Activated CD8-positive, alpha-beta T cell treated with anti-CD3 and anti-CD28 coated beads, Interleukin-2, amount 10 ng/mL, durations not matched to agents 7 days and 5 days (primary cell): Measurements from ENCODE around the gene DPH1. TPM values are rescaled to one million over a fixed set of nuclear protein-coding genes. Genes with fewer than 3 reads are reported as not detected.

ENCODE experiments used
- ATAC-seq: fragments of 150-1000 bp; cut with Tn5 transposase; one replicate; pipeline ENCODE4 v1.10.0; 2021; ENCODE audit warnings: moderate library complexity
- CTCF ChIA-PET: fragments of 350-600 bp; sonication (Branson Sonifier 250); formaldehyde crosslinking; loops from one replicate; lab custom pipeline; 2021; ENCODE audit warnings: antibody characterized with exemption; lab: Charles Lee
- POLR2A ChIA-PET: fragments of 350-600 bp; sonication (Branson Sonifier 250); formaldehyde crosslinking; loops from one replicate; lab custom pipeline; 2021; ENCODE audit warnings: antibody characterized with exemption; lab: Charles Lee
- DNase-seq: peaks from one replicate; pipeline ENCODE4 v3.0.0-alpha.2; 2020
- H3K27ac Mint-ChIP-seq: one replicate; pipeline ENCODE4 v1.8.0; 2021; ENCODE audit warnings: mild to moderate bottlenecking, mixed read lengths
- H3K27me3 Mint-ChIP-seq: one replicate; pipeline ENCODE4 v1.8.0; 2021; ENCODE audit warnings: low read depth, mixed read lengths
- H3K36me3 Mint-ChIP-seq: one replicate; pipeline ENCODE4 v1.8.0; 2021; ENCODE audit warnings: low read depth, mixed read lengths
- H3K4me1 Mint-ChIP-seq: one replicate; pipeline ENCODE4 v1.8.0; 2021; ENCODE audit warnings: low read depth, mixed read lengths
- H3K4me3 Mint-ChIP-seq: one replicate; pipeline ENCODE4 v1.8.0; 2021; ENCODE audit warnings: mild to moderate bottlenecking, mixed read lengths
- H3K9me3 Mint-ChIP-seq: one replicate; pipeline ENCODE4 v1.8.0; 2022; ENCODE audit warnings: mixed read lengths; ENCODE audit not compliant: insufficient read depth
- total RNA-seq, 2 experiments: library from RNA; stranded (reverse); gene quantifications; one replicate each; pipeline ENCODE4 v1.2.3, GENCODE V29; 2021

Gene DPH1
- total RNA-seq, 2 experiments from 2014 or later, result 24.6 to 24.7 TPM

GRCh38 chr17:2077040-2077439, 47.1 kb downstream of the DPH1 start:
- Mint-ChIP-seq H3K9me3 (no peaks in the 10 kb centered on the region), H3K36me3 (peaks cover 64% of the 10 kb centered on the region), H3K27ac (no peak overlapping the region), H3K27me3 (no peaks in the 10 kb centered on the region), H3K4me1 (peaks cover 35% of the 10 kb centered on the region), H3K4me3 (no peak overlapping the region)
- POLR2A ChIA-PET, result no interaction called here
- ATAC-seq, result no peak
- CTCF ChIA-PET, result interaction anchor here (0.9 to 1.3 kb wide), 2 partner anchors 12 to 13 kb away, joined by 3 to 5 read pairs; no protein-coding TSS in a partner anchor
- DNase-seq, result no peak

- ATAC-seq (peak; percentile 62), DNase-seq (no peak)
- POLR2A ChIA-PET, result interaction anchor here (1.5 to 2.6 kb wide), 2 partner anchors 9 to 17 kb away, joined by 4 to 7 read pairs; no protein-coding TSS in a partner anchor
- Mint-ChIP-seq H3K27me3 (no peaks in the 10 kb centered on the region), H3K27ac (peak overlapping the region; percentile 66), H3K4me1 (peaks cover 54% of the 10 kb centered on the region), H3K9me3 (no peaks in the 10 kb centered on the region), H3K36me3 (peaks cover 65% of the 10 kb centered on the region), H3K4me3 (no peak overlapping the region)
- CTCF ChIA-PET, result interaction anchor here (0.8 to 2.4 kb wide), 8 partner anchors 9 to 201 kb away, joined by 3 to 15 read pairs (median 4); no protein-coding TSS in a partner anchor
These were observed 51.6 kb downstream of the DPH1 start for GRCh38 chr17:2081564-2081963.

GRCh38 chr17:2082003-2082781, 52.2 kb downstream of the DPH1 start:
- H3K4me1 Mint-ChIP-seq, result peaks cover 60% of the 10 kb centered on the region
- peak overlapping the region; percentile 66 for H3K27ac Mint-ChIP-seq
- CTCF ChIA-PET, result interaction anchor here (0.8 to 2.4 kb wide), 11 partner anchors 9 to 966 kb away, joined by 3 to 15 read pairs (median 3); no protein-coding TSS in a partner anchor
- no peaks in the 10 kb centered on the region for H3K27me3 Mint-ChIP-seq
- no peak for ATAC-seq
- H3K9me3 Mint-ChIP-seq, result no peaks in the 10 kb centered on the region
- H3K4me3 Mint-ChIP-seq, result no peak overlapping the region
- peaks cover 66% of the 10 kb centered on the region for H3K36me3 Mint-ChIP-seq
- no peak for DNase-seq
- POLR2A ChIA-PET, result interaction anchor here (1.5 to 2.6 kb wide), 3 partner anchors 8 to 18 kb away, joined by 4 to 7 read pairs (median 6); no protein-coding TSS in a partner anchor

- H3K27ac Mint-ChIP-seq, result peak overlapping the region; percentile 41
- ChIA-PET POLR2A (interaction anchor here (1.5 to 1.6 kb wide), 2 partner anchors 9 to 12 kb away, joined by 4 to 6 read pairs; no protein-coding TSS in a partner anchor), CTCF (interaction anchor here (0.8 to 1.5 kb wide), 5 partner anchors 11 to 161 kb away, joined by 3 to 5 read pairs (median 3); no protein-coding TSS in a partner anchor)
- H3K4me1 Mint-ChIP-seq, result peaks cover 75% of the 10 kb centered on the region
- H3K27me3 Mint-ChIP-seq, result no peaks in the 10 kb centered on the region
- ATAC-seq (no peak), DNase-seq (no peak)
- no peak overlapping the region for H3K4me3 Mint-ChIP-seq
- no peaks in the 10 kb centered on the region for H3K9me3 Mint-ChIP-seq
- peaks cover 62% of the 10 kb centered on the region for H3K36me3 Mint-ChIP-seq
These were observed 53.7 kb downstream of the DPH1 start for GRCh38 chr17:2083613-2084035.

- POLR2A ChIA-PET, result interaction anchor here (1.5 to 1.6 kb wide), 2 partner anchors 9 to 12 kb away, joined by 4 to 6 read pairs; no protein-coding TSS in a partner anchor
- no peak overlapping the region for H3K4me3 Mint-ChIP-seq
- H3K27me3 Mint-ChIP-seq, result no peaks in the 10 kb centered on the region
- CTCF ChIA-PET, result interaction anchor here (0.9 to 1.2 kb wide), 4 partner anchors 12 to 161 kb away, joined by 3 to 5 read pairs (median 4); no protein-coding TSS in a partner anchor
- ATAC-seq, result no peak
- H3K27ac Mint-ChIP-seq, result peak overlapping the region; percentile 41
- peaks cover 81% of the 10 kb centered on the region for H3K4me1 Mint-ChIP-seq
- H3K9me3 Mint-ChIP-seq, result no peaks in the 10 kb centered on the region
- H3K36me3 Mint-ChIP-seq, result peaks cover 59% of the 10 kb centered on the region
- no peak for DNase-seq
These were observed 54.2 kb downstream of the DPH1 start for GRCh38 chr17:2084036-2084765.

GRCh38 chr17:2084766-2085647, 55.1 kb downstream of the DPH1 start:
- ChIA-PET POLR2A (interaction anchor here (1.2 kb wide), 1 partner anchor 9 kb away, joined by 4 read pairs; no protein-coding TSS in a partner anchor), CTCF (interaction anchor here (1.0 to 8.3 kb wide), 4 partner anchors 10 to 160 kb away, joined by 3 to 68 read pairs (median 26); no protein-coding TSS in a partner anchor)
- H3K36me3 Mint-ChIP-seq, result peaks cover 53% of the 10 kb centered on the region

GRCh38 chr17:2085648-2085949, 55.6 kb downstream of the DPH1 start:
- peaks cover 50% of the 10 kb centered on the region for H3K36me3 Mint-ChIP-seq
- peak overlapping the region; percentile 48 for H3K27ac Mint-ChIP-seq
- ATAC-seq, result no peak
- no peaks in the 10 kb centered on the region for H3K9me3 Mint-ChIP-seq
- no peak overlapping the region for H3K4me3 Mint-ChIP-seq
- no peaks in the 10 kb centered on the region for H3K27me3 Mint-ChIP-seq
- CTCF ChIA-PET, result interaction anchor here (1.3 to 10.9 kb wide), 4 partner anchors 11 to 160 kb away, joined by 4 to 89 read pairs (median 58); partner anchors contain the start of gene HIC1
- no peak for DNase-seq
- H3K4me1 Mint-ChIP-seq, result peaks cover 94% of the 10 kb centered on the region
- POLR2A ChIA-PET, result interaction anchor here (1.2 kb wide), 1 partner anchor 10 kb away, joined by 4 read pairs; no protein-coding TSS in a partner anchor

More at GRCh38 chr17:2084766-2085647, 55.1 kb downstream of the DPH1 start:
- DNase-seq, result no peak
- Mint-ChIP-seq H3K4me1 (peaks cover 89% of the 10 kb centered on the region), H3K27me3 (no peaks in the 10 kb centered on the region), H3K9me3 (no peaks in the 10 kb centered on the region), H3K4me3 (no peak overlapping the region), H3K27ac (no peak overlapping the region)
- no peak for ATAC-seq

GRCh38 chr17:2086306-2086705, 56.4 kb downstream of the DPH1 start:
- Mint-ChIP-seq H3K4me3 (no peak overlapping the region), H3K27me3 (no peaks in the 10 kb centered on the region), H3K27ac (peak overlapping the region; percentile 36), H3K36me3 (peaks cover 44% of the 10 kb centered on the region), H3K4me1 (peaks cover 96% of the 10 kb centered on the region), H3K9me3 (no peaks in the 10 kb centered on the region)
- POLR2A ChIA-PET, result interaction anchor here (1.0 to 1.4 kb wide), 4 partner anchors 10 to 186 kb away, joined by 3 to 4 read pairs (median 3); no protein-coding TSS in a partner anchor
- CTCF ChIA-PET, result interaction anchor here (0.7 to 10.9 kb wide), 6 partner anchors 12 to 178 kb away, joined by 3 to 89 read pairs (median 26); partner anchors contain the start of gene HIC1
- DNase-seq (no peak), ATAC-seq (no peak)

GRCh38 chr17:2087597-2088211, 57.8 kb downstream of the DPH1 start:
- peaks cover 93% of the 10 kb centered on the region for H3K4me1 Mint-ChIP-seq
- ATAC-seq (peak; percentile 47), DNase-seq (peak; percentile 78)
- peaks cover 38% of the 10 kb centered on the region for H3K36me3 Mint-ChIP-seq
- no peaks in the 10 kb centered on the region for H3K27me3 Mint-ChIP-seq
- ChIA-PET POLR2A (interaction anchor here (0.6 to 2.8 kb wide), 5 partner anchors 22 to 132 kb away, joined by 3 to 8 read pairs (median 3); no protein-coding TSS in a partner anchor), CTCF (interaction anchor here (1.1 to 10.9 kb wide), 7 partner anchors 13 to 157 kb away, joined by 3 to 89 read pairs (median 6); partner anchors contain the start of gene HIC1)
- H3K9me3 Mint-ChIP-seq, result no peaks in the 10 kb centered on the region
- H3K27ac Mint-ChIP-seq, result peak overlapping the region; percentile 80
- peak overlapping the region; percentile 46 for H3K4me3 Mint-ChIP-seq

- no peaks in the 10 kb centered on the region for H3K9me3 Mint-ChIP-seq
- ChIA-PET CTCF (interaction anchor here (0.7 to 10.9 kb wide), 17 partner anchors 12 to 196 kb away, joined by 3 to 89 read pairs (median 3); partner anchors contain the start of gene HIC1), POLR2A (interaction anchor here (0.6 to 3.2 kb wide), 15 partner anchors 8 to 178 kb away, joined by 3 to 13 read pairs (median 4); no protein-coding TSS in a partner anchor)
- peak overlapping the region; percentile 91 for H3K27ac Mint-ChIP-seq
- H3K4me3 Mint-ChIP-seq, result peak overlapping the region; percentile 79
- H3K36me3 Mint-ChIP-seq, result peaks cover 32% of the 10 kb centered on the region
- peak; percentile 38 for ATAC-seq
- H3K4me1 Mint-ChIP-seq, result peaks cover 89% of the 10 kb centered on the region
- DNase-seq, result no peak
- H3K27me3 Mint-ChIP-seq, result no peaks in the 10 kb centered on the region
These were observed 59.1 kb downstream of the DPH1 start for GRCh38 chr17:2089021-2089422.
